ENCODE data around the gene CDX1.

CDX1 gene

GRCh38 chr5:150161242-150162141 is 5.1 kb upstream of the CDX1 start:
- in situ Hi-C loops (cut with MboI; ENCODE audit: low sequenced_read_pairs), result no loop called here

GRCh38 chr5:150162142-150162513 is 4.5 kb upstream of the CDX1 start:
- in situ Hi-C loops (cut with MboI; ENCODE audit: low sequenced_read_pairs), result no loop called here

- in situ Hi-C loops (cut with MboI; ENCODE audit: low sequenced_read_pairs), result no loop called here
Observed at GRCh38 chr5:150163035-150163434, 3.5 kb upstream of the CDX1 start.

GRCh38 chr5:150163547-150164059 is 3.0 kb upstream of the CDX1 start:
- in situ Hi-C loops (cut with MboI; ENCODE audit: low sequenced_read_pairs), result no loop called here

- in situ Hi-C loops (cut with MboI; ENCODE audit: low sequenced_read_pairs), result no loop called here
Observed at GRCh38 chr5:150164211-150164980, 2.2 kb upstream of the CDX1 start.

- in situ Hi-C loops (cut with MboI; ENCODE audit: low sequenced_read_pairs), result no loop called here
Observed at GRCh38 chr5:150166037-150166649, 435 bp upstream of the CDX1 start.

GRCh38 chr5:150167512-150167850 is 903 bp downstream of the CDX1 start:
- in situ Hi-C loops (cut with MboI; ENCODE audit: low sequenced_read_pairs), result no loop called here

GRCh38 chr5:150167908-150168307 is 1.3 kb downstream of the CDX1 start:
- in situ Hi-C loops (cut with MboI; ENCODE audit: low sequenced_read_pairs), result no loop called here

- in situ Hi-C loops (cut with MboI; ENCODE audit: low sequenced_read_pairs), result no loop called here
Observed at GRCh38 chr5:150168864-150169263, 2.3 kb downstream of the CDX1 start.

GRCh38 chr5:150172145-150172544 is 5.6 kb downstream of the CDX1 start:
- in situ Hi-C loops (cut with MboI; ENCODE audit: low sequenced_read_pairs), result no loop called here

GRCh38 chr5:150172556-150172955 is 6.0 kb downstream of the CDX1 start:
- in situ Hi-C loops (cut with MboI; ENCODE audit: low sequenced_read_pairs), result no loop called here

GRCh38 chr5:150173161-150173560 is 6.6 kb downstream of the CDX1 start:
- in situ Hi-C loops (cut with MboI; ENCODE audit: low sequenced_read_pairs), result no loop called here

GRCh38 chr5:150174285-150174684 is 7.7 kb downstream of the CDX1 start:
- in situ Hi-C loops (cut with MboI; ENCODE audit: low sequenced_read_pairs), result no loop called here

- in situ Hi-C loops (cut with MboI; ENCODE audit: low sequenced_read_pairs), result no loop called here
Observed at GRCh38 chr5:150175076-150175475, 8.5 kb downstream of the CDX1 start.

- in situ Hi-C loops (cut with MboI; ENCODE audit: low sequenced_read_pairs), result no loop called here
Observed at GRCh38 chr5:150175536-150175935, 9.0 kb downstream of the CDX1 start.

- in situ Hi-C loops (cut with MboI; ENCODE audit: low sequenced_read_pairs), result no loop called here
Observed at GRCh38 chr5:150176745-150177477, 10.3 kb downstream of the CDX1 start.

GRCh38 chr5:150177721-150178120 is 11.1 kb downstream of the CDX1 start:
- in situ Hi-C loops (cut with MboI; ENCODE audit: low sequenced_read_pairs), result no loop called here

GRCh38 chr5:150178262-150178661 is 11.7 kb downstream of the CDX1 start:
- in situ Hi-C loops (cut with MboI; ENCODE audit: low sequenced_read_pairs), result no loop called here

- in situ Hi-C loops (cut with MboI; ENCODE audit: low sequenced_read_pairs), result no loop called here
Observed at GRCh38 chr5:150179019-150179620, 12.5 kb downstream of the CDX1 start.

GRCh38 chr5:150180241-150181026 is 13.9 kb downstream of the CDX1 start:
- in situ Hi-C loops (cut with MboI; ENCODE audit: low sequenced_read_pairs), result no loop called here

Data from hTERT RPE-1 (cell line).